ENCODE results near the gene TCTN1. TPM values are rescaled to one million over a fixed set of nuclear protein-coding genes. Genes with fewer than 3 reads are reported as not detected.

Gene TCTN1
- total and polyA plus RNA-seq, 9 of the 15 experiments (the other 6 are each of a cell fraction or from before 2014, with no cell fraction given): 0.32 to 12.5 (median 4.0) TPM

- TF ChIP-seq RBFOX2 (IDR thresholded peaks at IDR 0.05; ENCODE audit: low read depth, low read length) (0 out of 2 replicates have a peak, but pooled peaks have one; percentile 30), L3MBTL2 (IDR thresholded peaks at IDR 0.05) (peak; percentile 52; the same call in 1 of the 2 replicates), NRF1 (conservative IDR thresholded peaks at IDR 0.05 in 1 of 2, IDR thresholded peaks at IDR 0.05 in 1 of 2) (peak; percentile 76 to 79)
These were observed 75.6 kb downstream of the TCTN1 start (continued) for GRCh38 chr12:110689281-110690126.

GRCh38 chr12:110690127-110690430, 76.2 kb downstream of the TCTN1 start:
- intact Hi-C loops (cut with micrococcal nuclease): no loop called here
- Histone ChIP-seq H3K4me2 (ENCODE audit: insufficient read depth, low read length) (no peak overlapping the region; the same call in 1 of the 2 replicates), H2AFZ (ENCODE audit: low read depth, low read length) (peak overlapping the region; percentile 89; the same call in 1 of the 2 replicates), H3K9me3 (replicated peaks; ENCODE audit: control insufficient read depth, insufficient read depth, low read depth, low read length) (no peaks in the 10 kb centered on the region), H3K4me1 (replicated peaks in 1 of 2; ENCODE audit: control insufficient read depth in 2 of 2, insufficient read depth in 2 of 2, low read length in 2 of 2) (peaks cover 35 to 46% of the 10 kb centered on the region in 2 experiments), H3K27me3 (ENCODE audit: control insufficient read depth in 2 of 2, insufficient read depth in 2 of 2, low read length in 2 of 2) (peaks cover 14 to 30% of the 10 kb centered on the region in 2 experiments; a peak in 4 of 5 replicates), H3K36me3 (ENCODE audit: control insufficient read depth, insufficient read depth, low read length) (no peaks in the 10 kb centered on the region), H3K79me2 (ENCODE audit: control insufficient read depth, insufficient read depth, low read length) (no peaks in the 10 kb centered on the region), H3K9me1 (ENCODE audit: control insufficient read depth, insufficient read depth, low read length) (peaks cover 5% of the 10 kb centered on the region), H4K20me1 (replicated peaks; ENCODE audit: control insufficient read depth, insufficient read depth, low read length) (no peaks in the 10 kb centered on the region; the same call in none of the 2 replicates), H3K9ac (ENCODE audit: insufficient read depth in 1 of 2, low read depth in 2 of 2, low read length in 2 of 2) (0 out of 4 replicates have a peak overlapping the region, but pooled peaks of 1 of the 2 experiments have one; percentile 33), H3K27ac (ENCODE audit: extremely low read depth, low read depth, low read length) (no peak overlapping the region), H3K4me3 (no peak overlapping the region)
- DNase-seq (ENCODE audit: extremely low read depth in 1 of 4, low spot score in 3 of 4) (no peak), ATAC-seq (no peak), FAIRE-seq (no peak)
- WGBS (ENCODE audit: insufficient coverage, low coverage, missing lambda C conversion rate): 21% methylated on average over 4 of the region's 4 CpGs
- CTCF ChIA-PET (ENCODE audit: low intra/inter-chr PET ratio): no interaction called here
- BruUV-seq (replicated peaks): no TSS peak
- no peak for TF ChIP-seq ZBTB7A (IDR thresholded peaks at IDR 0.05; ENCODE audit: borderline replicate concordance, control insufficient read depth, low read depth, low read length)
- TF ChIP-seq ZNF586 (CRISPR knock-in tag; conservative IDR thresholded peaks at IDR 0.05): no peak
- TF ChIP-seq SIN3B (IDR thresholded peaks at IDR 0.05; ENCODE audit: low read depth): no peak
- TF ChIP-seq HNRNPLL (IDR thresholded peaks at IDR 0.05; ENCODE audit: low read depth, low read length, poor library complexity, severe bottlenecking): no peak
- no peak for TF ChIP-seq FOXJ2 (tag; IDR thresholded peaks at IDR 0.05)
- no peak for TF ChIP-seq ZNF511 (CRISPR knock-in tag; IDR thresholded peaks at IDR 0.05)
- TF ChIP-seq ZNF174 (CRISPR knock-in tag; IDR thresholded peaks at IDR 0.05): no peak
- TF ChIP-seq FOXK2 (conservative IDR thresholded peaks at IDR 0.05 in 1 of 2, IDR thresholded peaks at IDR 0.05 in 1 of 2; ENCODE audit: low read depth in 2 of 2): no peak
- in situ Hi-C loops (cut with MboI): no loop called here
- POLR2A ChIA-PET: interaction anchor here (1.0 kb wide), 1 partner anchor 9 kb away, joined by 3 read pairs; no protein-coding TSS in a partner anchor
